Measurements from ENCODE around the gene INPP5E.

The INPP5E gene

DNA sequence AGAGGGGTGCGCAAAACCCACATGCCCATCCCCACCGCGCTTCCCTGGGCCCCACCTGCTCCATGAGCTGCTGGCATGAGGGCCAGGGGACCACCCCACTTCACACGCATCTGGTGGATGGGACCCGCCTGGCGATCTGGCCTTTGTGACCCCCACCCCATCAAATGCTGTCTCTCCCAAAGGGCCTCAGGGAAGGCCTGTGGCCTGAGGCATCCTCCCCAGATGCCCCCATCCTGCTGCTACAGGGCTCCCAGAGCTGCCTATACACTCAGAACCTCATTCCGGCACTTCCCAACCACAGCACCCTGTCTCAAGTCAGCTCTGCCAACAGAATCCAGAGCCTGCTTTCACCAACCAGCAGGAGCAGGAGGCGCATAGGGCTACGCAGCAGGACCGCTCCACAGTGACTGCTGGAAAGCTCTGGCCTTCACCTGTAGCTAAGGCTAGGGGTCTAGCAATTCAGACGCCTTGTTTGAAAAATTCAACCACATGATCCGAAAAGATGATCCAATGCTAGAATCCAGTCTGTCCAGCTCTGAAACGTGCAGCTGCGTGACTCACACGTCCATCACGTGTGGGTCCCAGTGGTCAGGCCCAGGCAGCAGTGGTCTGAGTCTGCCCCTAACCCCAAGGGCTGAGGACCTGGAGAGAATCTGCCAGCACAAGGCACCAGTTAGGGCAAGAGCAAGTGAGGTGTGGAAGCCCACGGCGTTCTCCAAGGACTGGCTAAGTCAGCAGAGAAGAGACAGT is 38.3 kb downstream of the INPP5E start:
- no peak for DNase-seq

GRCh38 chr9:136400038-136400834 is 39.4 kb downstream of the INPP5E start, which contains the start of gene SNAPC4:
Gene SNAPC4 (minus strand): TSS chr9:136400170. CDS start chr9:136398428, 1,742 bp downstream.
- peak; percentile 95 for DNase-seq

GRCh38 chr9:136399176-136400037 is 40.2 kb downstream of the INPP5E start:
- DNase-seq: peak; percentile 51

GRCh38 chr9:136398286-136398685 is 41.4 kb downstream of the INPP5E start:
- no peak for DNase-seq

- DNase-seq: no peak
Measured at GRCh38 chr9:136397643-136398042, 42.0 kb downstream of the INPP5E start.

DNA sequence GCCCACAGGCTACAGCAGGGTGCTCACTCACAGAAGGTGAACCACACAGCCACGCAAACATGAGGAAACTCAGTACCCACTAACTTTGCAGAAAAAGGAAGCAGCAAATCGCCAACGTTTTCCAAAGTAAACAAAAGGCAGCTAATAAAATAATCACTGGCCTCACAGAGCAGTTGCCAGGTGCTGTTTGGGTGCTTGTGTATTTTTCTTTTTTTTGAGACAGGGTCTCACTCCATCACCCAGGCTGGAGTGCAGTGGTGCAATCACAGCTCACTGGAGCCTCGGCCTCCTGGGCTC is 43.5 kb downstream of the INPP5E start:
- DNase-seq: no peak

DNA sequence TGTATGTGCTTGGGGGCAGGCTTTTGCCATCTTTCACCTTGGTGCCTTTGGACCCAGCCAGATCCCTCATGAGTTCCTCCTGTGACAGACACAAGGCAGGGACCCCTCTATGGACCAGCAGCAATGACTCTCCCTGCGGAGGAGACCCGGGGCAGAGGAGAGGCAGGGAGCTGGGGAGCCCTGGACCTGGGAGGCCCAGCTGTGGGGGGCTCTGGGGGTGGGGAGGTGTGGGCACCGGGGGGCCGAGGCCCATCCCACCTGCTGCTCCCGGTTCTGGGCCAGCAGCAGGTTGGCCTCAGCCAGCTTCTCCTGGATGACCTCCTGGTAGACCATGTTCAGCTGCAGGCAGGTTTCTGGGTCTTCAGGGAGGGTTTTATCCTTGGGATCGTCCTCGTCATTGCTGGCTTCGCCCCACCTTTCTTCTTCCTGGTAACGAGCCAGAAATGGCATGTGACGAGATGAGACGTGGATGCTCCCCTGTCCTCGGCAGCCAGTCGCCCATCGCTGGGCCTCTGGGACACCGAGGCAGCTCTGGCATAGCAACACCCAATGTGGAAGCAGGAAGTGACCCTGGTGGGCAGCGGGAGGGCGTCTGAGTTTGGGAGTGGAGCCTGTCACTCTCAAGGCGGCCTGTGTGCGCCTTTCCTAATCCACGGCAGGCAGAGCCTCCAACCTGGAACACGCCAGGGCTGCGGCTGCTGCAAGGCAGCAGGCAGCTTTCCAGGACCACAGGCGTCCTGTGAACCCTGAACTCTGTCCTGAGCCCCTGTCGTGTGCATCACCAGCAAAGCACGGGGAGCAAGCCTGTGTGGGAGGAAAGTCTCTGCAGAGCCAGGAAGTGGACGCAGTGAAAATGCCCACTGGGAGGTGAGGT is 44.1 kb downstream of the INPP5E start:
- DNase-seq: no peak

DNA sequence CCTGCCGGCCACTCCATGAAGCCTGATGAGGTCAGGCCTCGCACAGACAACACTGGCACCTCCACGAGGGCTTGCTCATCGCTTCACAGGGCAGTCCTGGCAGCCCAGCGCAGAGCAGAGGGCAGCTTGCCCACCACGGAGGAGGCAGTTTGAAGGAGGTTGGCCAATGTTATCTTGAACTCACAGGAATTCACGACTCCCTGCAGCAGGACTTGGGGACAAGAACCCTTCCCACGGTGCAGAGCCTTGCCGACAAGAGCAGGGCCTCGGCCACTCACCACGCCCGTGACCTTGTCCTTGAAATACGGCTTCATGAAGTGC is 44.7 kb downstream of the INPP5E start:
- DNase-seq: no peak

GRCh38 chr9:136394312-136395019 is 45.2 kb downstream of the INPP5E start:
- DNase-seq: no peak

DNA sequence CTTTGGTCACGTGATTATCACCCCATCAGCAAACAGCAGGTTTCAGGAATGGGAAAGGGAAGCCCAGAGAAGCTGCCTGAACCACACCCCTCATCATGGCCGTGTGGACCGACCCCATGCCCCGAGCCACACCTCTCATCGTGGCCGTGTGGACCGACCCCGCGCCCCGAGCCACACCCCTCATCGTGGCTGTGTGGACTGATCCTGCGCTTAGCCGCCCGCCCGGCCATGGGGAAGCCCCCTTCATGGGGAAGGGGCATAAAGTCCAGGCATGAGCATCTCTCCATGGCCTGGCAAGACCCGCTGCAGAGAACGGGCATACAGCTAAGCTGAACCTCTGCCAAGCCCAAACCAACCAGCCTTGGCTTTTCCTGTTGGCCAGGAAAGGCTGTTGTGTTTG is 46.1 kb downstream of the INPP5E start:
- no peak for DNase-seq

DNA sequence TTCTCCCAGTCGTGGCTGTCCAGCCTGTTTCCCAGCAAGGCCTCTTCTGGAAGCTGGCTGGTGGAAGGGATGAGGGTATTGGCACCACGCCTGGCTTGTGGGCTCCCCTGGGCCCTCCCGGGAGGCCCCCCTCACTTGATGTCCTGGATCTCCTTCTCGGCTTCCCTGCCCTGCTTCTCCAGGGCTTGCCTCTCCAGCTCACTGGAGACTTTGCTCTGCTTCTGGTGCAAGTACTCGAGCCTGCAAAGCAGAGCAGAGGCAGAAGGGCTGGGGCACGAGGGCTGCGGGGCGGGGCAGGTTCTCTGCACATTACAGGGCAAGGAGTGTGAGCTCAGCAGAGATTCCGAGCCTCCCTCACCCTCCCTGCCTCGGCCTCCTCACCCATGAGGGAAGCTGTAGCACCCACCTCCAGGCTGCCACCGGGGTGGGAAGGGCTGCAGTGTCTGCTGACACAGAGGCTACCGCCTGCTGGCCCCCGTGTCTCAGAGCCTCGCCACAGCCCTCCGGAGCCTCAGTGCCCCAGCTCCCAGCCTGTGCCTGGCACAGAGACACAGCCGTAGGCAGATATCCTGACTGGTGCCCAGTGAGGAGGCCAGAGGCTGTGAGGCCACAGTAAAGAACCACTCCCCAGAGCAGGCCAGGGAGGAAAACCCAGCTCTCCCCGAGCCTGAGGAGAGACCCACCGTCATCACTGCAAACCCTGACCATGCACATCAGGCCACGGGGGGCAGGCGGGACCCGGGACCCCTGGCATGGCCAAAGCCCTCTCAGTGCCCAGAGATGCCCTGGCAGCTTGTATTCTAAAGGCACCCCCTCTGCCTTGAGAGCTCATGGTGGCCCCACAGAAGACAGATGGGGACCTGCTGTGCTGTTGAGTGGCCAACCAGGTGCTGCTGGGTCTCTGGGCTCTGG is 46.9 kb downstream of the INPP5E start:
- DNase-seq: no peak

DNA sequence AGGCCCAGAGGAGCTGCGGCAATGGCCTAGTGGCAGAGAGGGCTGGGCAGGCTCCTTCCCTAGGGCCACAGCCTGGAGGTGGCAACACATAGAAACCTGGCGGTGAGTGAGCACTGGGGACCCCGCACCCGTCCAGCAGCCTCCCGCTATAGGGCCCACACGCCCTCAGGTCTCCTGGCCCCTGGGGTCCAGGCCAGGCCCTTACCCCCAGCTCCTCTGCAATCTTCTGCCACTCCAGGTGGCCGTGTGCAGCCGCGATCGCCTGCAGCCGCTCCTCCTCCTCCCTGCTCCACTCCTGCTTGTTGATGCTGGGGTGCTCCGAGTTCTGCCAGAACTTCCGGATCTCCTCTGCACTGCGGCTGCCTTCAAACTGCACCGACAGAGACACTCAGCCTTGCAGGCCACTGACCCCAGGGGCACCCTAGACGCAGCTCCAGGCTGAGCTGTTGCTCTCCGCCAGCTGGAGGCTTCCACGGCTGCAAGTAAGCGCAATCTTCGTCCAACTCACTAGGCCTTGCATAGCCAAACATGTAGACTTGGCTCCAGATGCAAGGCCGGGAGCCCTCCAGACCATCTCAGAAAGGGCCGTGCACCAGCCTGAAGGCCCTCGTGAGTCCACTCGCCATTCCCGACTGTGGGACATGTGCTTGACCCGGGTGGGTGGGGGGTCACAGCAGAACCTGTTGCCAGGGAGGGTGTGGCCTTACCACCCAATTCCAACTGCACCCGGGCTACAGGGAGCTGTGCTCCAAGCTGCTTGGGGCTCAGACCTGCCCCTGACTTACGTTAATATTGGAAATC is 47.7 kb downstream of the INPP5E start:
- no peak for DNase-seq

- DNase-seq: no peak
Measured at GRCh38 chr9:136389396-136389795, 50.2 kb downstream of the INPP5E start.

- no peak for DNase-seq
Measured at GRCh38 chr9:136387217-136387616, 52.4 kb downstream of the INPP5E start.

GRCh38 chr9:136386018-136386417 is 53.6 kb downstream of the INPP5E start:
- no peak for DNase-seq

DNA sequence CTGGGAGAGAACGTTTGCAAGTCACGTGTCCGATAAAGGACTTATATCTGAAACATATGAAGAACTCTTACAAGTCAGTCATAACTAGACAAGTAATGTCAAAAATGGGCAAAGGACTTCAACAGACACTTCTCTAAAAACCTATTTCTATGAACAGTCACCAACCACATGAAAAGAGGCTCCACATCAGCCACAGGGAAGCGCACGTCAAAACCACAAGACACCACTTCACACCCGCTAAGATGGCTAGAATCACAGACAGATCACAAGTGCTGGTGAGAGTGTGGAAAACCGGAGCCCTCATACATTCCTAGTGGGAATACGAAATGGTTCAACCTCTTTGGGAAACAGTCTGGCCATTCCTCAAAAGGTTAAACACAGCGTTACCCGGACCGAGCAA is 54.6 kb downstream of the INPP5E start:
- no peak for DNase-seq

DNA sequence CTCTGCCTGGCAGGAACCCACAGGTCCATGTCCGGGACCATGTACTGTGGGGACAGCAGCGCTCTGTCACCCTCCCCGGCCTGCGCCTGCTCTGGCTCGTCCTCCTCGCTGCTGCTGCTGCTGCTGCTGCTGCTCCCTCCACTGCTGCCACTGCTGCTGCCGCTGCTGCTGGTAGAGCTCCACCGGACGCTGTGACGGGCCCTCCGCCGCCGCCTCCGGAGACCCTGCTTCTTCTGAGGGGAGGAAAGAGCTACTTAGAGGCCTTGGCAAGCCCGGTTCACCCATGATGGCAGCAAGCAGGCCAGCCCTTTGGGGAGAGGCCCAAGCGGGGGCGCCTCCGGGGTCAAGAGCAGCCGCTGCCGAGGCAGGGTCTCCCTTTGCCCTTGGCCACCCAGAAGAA is 56.2 kb downstream of the INPP5E start:
- DNase-seq: no peak

DNA sequence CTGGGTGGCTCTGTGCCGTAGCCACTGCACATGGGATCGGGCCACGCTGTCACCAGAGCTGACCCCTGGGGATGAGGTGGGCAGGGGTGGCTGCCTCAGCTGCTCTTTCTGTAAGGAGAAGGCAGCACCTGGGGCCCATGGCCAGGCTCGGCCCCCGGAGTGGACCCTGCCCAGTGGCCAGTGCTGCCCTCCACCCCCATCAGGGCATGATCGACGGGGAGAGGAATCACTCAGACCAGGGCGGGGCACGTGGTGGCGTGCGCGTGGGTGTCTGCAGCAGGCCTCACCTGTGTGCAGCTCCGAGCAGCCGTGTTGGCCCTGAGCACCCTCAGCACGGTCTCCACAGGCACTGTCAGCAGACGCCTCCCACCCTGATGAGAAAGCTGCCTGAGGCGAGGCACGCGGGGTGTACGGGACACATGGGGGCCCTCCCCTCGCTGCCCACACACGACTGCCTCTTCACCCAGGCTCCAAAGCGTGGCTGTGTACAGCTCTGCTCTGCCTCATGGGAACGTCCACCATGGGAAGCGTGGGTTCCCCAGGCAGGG is 57.6 kb downstream of the INPP5E start:
- DNase-seq: no peak

- no peak for DNase-seq
Measured at GRCh38 chr9:136381311-136381710, 58.3 kb downstream of the INPP5E start.

DNA sequence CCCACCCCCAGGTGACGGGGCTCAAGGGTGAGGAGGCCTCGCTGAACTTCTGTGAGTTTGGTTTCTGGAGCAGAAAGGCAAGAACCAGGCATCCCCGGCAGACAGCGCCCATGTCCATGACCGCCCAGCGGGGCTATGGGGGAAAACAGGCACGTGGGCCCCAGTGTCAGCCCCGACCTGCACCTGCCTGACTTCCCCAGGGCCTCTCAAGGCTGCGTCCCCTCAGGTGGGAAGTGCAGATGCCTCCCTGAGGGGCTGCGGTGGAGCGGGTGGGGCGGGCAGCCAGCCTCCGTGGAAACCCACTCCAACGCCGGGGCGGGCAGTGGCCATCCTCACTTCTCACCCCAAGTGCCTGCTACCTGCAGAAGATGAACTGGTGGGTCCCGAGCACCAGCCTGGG is 59.3 kb downstream of the INPP5E start:
- no peak for DNase-seq

Measured in activated CD4-positive, alpha-beta T cell treated with anti-CD3 and anti-CD28 coated beads, Interleukin-2, Interleukin-6, amounts not matched to agents 100 ng/mL and 50 ng/mL, durations not matched to agents 16 hours and 8 hours (primary cell).